Smooth muscle cell (in vitro differentiated cells): Measurements from ENCODE around the gene MGMT. TPM values are rescaled to one million over a fixed set of nuclear protein-coding genes. Genes with fewer than 3 reads are reported as not detected.
"Not testable (repeated sequence)": the region's sequence is repeated elsewhere in the genome, so short reads cannot be mapped to it uniquely, and the experiment has no call there.

ENCODE experiments used
- DNase-seq: peaks from one replicate; lab custom pipeline; 2025; ENCODE audit not compliant: unreplicated experiment; lab: John Stamatoyannopoulos, UW
- H2AFZ ChIP-seq: fragments of 200-600 bp; sonication (generic); 2 replicates; pipeline ENCODE4 v1.6.0; 2016; ENCODE audit warnings: antibody characterized with exemption, low read depth, mild to moderate bottlenecking
- H3F3A ChIP-seq: fragments of 200-600 bp; sonication (generic); 2 replicates; pipeline ENCODE4 v1.6.0; 2017; ENCODE audit warnings: antibody characterized with exemption, low read depth
- H3K27ac ChIP-seq: fragments of 200-600 bp; sonication (generic); 2 replicates; pipeline ENCODE4 v1.5.1; 2016; ENCODE audit warnings: low read depth, mild to moderate bottlenecking
- H3K27me3 ChIP-seq: fragments of 200-600 bp; sonication (generic); 2 replicates; pipeline ENCODE4 v1.6.1; 2016; ENCODE audit warnings: low read depth, mild to moderate bottlenecking
- H3K36me3 ChIP-seq: fragments of 200-600 bp; sonication (generic); 2 replicates; pipeline ENCODE4 v1.5.1; 2016; ENCODE audit warnings: low read depth
- H3K4me1 ChIP-seq: fragments of 200-600 bp; sonication (generic); 2 replicates; pipeline ENCODE4 v1.5.1; 2016; ENCODE audit warnings: low read depth
- H3K4me2 ChIP-seq: fragments of 200-600 bp; sonication (generic); 2 replicates; pipeline ENCODE4 v1.6.0; 2016; ENCODE audit warnings: mild to moderate bottlenecking
- H3K4me3 ChIP-seq: fragments of 200-600 bp; sonication (generic); 2 replicates; pipeline ENCODE4 v1.5.1; 2016; ENCODE audit warnings: mild to moderate bottlenecking
- H3K79me2 ChIP-seq: fragments of 200-600 bp; sonication (generic); 2 replicates; pipeline ENCODE4 v1.6.0; 2016; ENCODE audit warnings: low read depth, mild to moderate bottlenecking
- H3K9ac ChIP-seq: fragments of 200-600 bp; sonication (generic); 2 replicates; pipeline ENCODE4 v1.6.0; 2016; ENCODE audit warnings: low read depth
- H3K9me3 ChIP-seq: fragments of 200-600 bp; sonication (generic); replicated peaks from 2 replicates; pipeline ENCODE4 v1.5.1; 2016; ENCODE audit warnings: low read depth
- H4K20me1 ChIP-seq: fragments of 200-600 bp; sonication (generic); 2 replicates; pipeline ENCODE4 v1.6.0; 2016; ENCODE audit warnings: low read depth
- CTCF ChIP-seq: fragments of 200-600 bp; sonication (generic); IDR thresholded peaks from 2 replicates; pipeline ENCODE4 v1.5.1; 2017; ENCODE audit warnings: borderline replicate concordance, mild to moderate bottlenecking, antibody characterized with exemption; ENCODE audit not compliant: insufficient read depth, poor library complexity, severe bottlenecking
- WGBS: methylation state at CpG from one replicate; pipeline ENCODE4 v1.1.7; 2016; ENCODE audit warnings: low lambda C conversion rate; 5-methylcytosine and 5-hydroxymethylcytosine counted together
- polyA plus RNA-seq: library from polyadenylated mRNA; unstranded; fragments of >200 nt; fragmentation: Nextera tagmentation; extraction: Ambion mirVana; gene quantifications from 2 replicates; pipeline ENCODE4 v1.2.1, GENCODE V29; 2016
- total RNA-seq: library from RNA; depleted of rRNA; stranded (reverse); fragments of >200 nt; gene quantifications from 2 replicates; pipeline ENCODE4 v1.2.3, GENCODE V29; 2014

The MGMT gene
- total and polyA plus RNA-seq, 2 experiments from 2014 or later: 21.0 to 33.0 TPM

- DNase-seq: no peak
- H3K27me3 ChIP-seq: no peaks in the 10 kb centered on the region
- 91% methylated on average over 7 of the region's 7 CpGs for WGBS
- H3K27ac ChIP-seq: no peak overlapping the region
- no peak overlapping the region for H2AFZ ChIP-seq
- H3K4me3 ChIP-seq: no peak overlapping the region
- H3F3A ChIP-seq: no peaks in the 10 kb centered on the region
- no peaks in the 10 kb centered on the region for H3K4me1 ChIP-seq
- H3K36me3 ChIP-seq: no peaks in the 10 kb centered on the region
- no peak for TF ChIP-seq CTCF
- H3K4me2 ChIP-seq: no peak overlapping the region
- no peaks in the 10 kb centered on the region for H3K9me3 ChIP-seq
- no peak overlapping the region for H3K9ac ChIP-seq
- H4K20me1 ChIP-seq: no peaks in the 10 kb centered on the region
- no peaks in the 10 kb centered on the region for H3K79me2 ChIP-seq
Measured at GRCh38 chr10:129433266-129433665, 33.8 kb upstream of the MGMT start.

- not testable (repeated sequence) for H4K20me1 ChIP-seq, DNase-seq, H3K9me3 ChIP-seq, H3K27me3 ChIP-seq, H2AFZ ChIP-seq, H3K4me3 ChIP-seq, H3K4me1 ChIP-seq, H3K9ac ChIP-seq, H3K79me2 ChIP-seq, H3K27ac ChIP-seq, H3F3A ChIP-seq, H3K36me3 ChIP-seq, H3K4me2 ChIP-seq
- 86% methylated on average over 4 of the region's 4 CpGs for WGBS
Measured at GRCh38 chr10:129435724-129436123, 31.3 kb upstream of the MGMT start.

GRCh38 chr10:129438024-129438423 lies 29.0 kb upstream of the MGMT start:
- no peak overlapping the region for H2AFZ ChIP-seq
- H3K27ac ChIP-seq: no peak overlapping the region
- no peaks in the 10 kb centered on the region for H3K36me3 ChIP-seq
- H3K4me1 ChIP-seq: no peaks in the 10 kb centered on the region
- H4K20me1 ChIP-seq: no peaks in the 10 kb centered on the region
- H3K79me2 ChIP-seq: no peaks in the 10 kb centered on the region
- TF ChIP-seq CTCF: no peak
- 77% methylated on average over 8 of the region's 8 CpGs for WGBS
- DNase-seq: no peak
- H3K4me3 ChIP-seq: no peak overlapping the region
- no peaks in the 10 kb centered on the region for H3F3A ChIP-seq
- H3K27me3 ChIP-seq: no peaks in the 10 kb centered on the region
- H3K9ac ChIP-seq: no peak overlapping the region
- no peak overlapping the region for H3K4me2 ChIP-seq
- H3K9me3 ChIP-seq: no peaks in the 10 kb centered on the region

- H3K9ac ChIP-seq: no peak overlapping the region
- 95% methylated on average over 7 of the region's 7 CpGs for WGBS
- H3F3A ChIP-seq: no peaks in the 10 kb centered on the region
- H3K79me2 ChIP-seq: no peaks in the 10 kb centered on the region
- no peak for DNase-seq
- H3K27me3 ChIP-seq: no peaks in the 10 kb centered on the region
- no peak overlapping the region for H3K4me3 ChIP-seq
- no peaks in the 10 kb centered on the region for H3K4me1 ChIP-seq
- H3K27ac ChIP-seq: no peak overlapping the region
- no peaks in the 10 kb centered on the region for H4K20me1 ChIP-seq
- H2AFZ ChIP-seq: no peak overlapping the region
- no peaks in the 10 kb centered on the region for H3K9me3 ChIP-seq
- no peaks in the 10 kb centered on the region for H3K36me3 ChIP-seq
- no peak for TF ChIP-seq CTCF
- H3K4me2 ChIP-seq: no peak overlapping the region
Measured at GRCh38 chr10:129440247-129440646, 26.8 kb upstream of the MGMT start.
